HEK293 (cell line): ENCODE measurements around the gene ZNF865.

ENCODE experiments used
- CTCF ChIA-PET: fragments of 350-600 bp; formaldehyde crosslinking; extraction: SDS; loops from one replicate; lab custom pipeline; 2021; ENCODE audit warnings: antibody characterized with exemption; lab: Yijun Ruan, JAX
- POLR2A ChIA-PET: fragments of 300-600 bp; formaldehyde crosslinking; extraction: SDS; loops from one replicate; lab custom pipeline; 2020; ENCODE audit warnings: antibody characterized with exemption, inconsistent platforms; lab: Yijun Ruan, JAX
- H3K27ac ChIP-seq: fragments of 200-500 bp; sonication (Bioruptor generic); 2 replicates; pipeline ENCODE4 v1.5.1; 2014; ENCODE audit warnings: low read depth, low read length, control low read depth, inconsistent platforms; ENCODE audit errors: extremely low read depth
- H3K36me3 ChIP-seq, 2 experiments: fragments of 200-500 bp in 1 of 2; sonication (Bioruptor generic) in 1 of 2; 1 replicate in 1 of 2; 2 replicates in 1 of 2; pipeline ENCODE4 v1.5.1; 2014 to 2017; ENCODE audit warnings: inconsistent platforms in 2 of 2, low read length in 2 of 2; ENCODE audit not compliant: control insufficient read depth in 2 of 2, insufficient read depth in 1 of 2
- H3K4me1 ChIP-seq: fragments of 200-500 bp; sonication (Bioruptor generic); 2 replicates; pipeline ENCODE4 v1.5.1; 2014; ENCODE audit warnings: mild to moderate bottlenecking, low read length, inconsistent platforms; ENCODE audit not compliant: control insufficient read depth, insufficient read depth
- H3K4me3 ChIP-seq: 2 replicates; pipeline ENCODE4 v1.5.1; 2011; ENCODE audit warnings: low read depth, mild to moderate bottlenecking, control low read depth, low read length, moderate library complexity
- H3K9me3 ChIP-seq: fragments of 200-500 bp; sonication (Bioruptor generic); 2 replicates; pipeline ENCODE4 v1.5.1; 2014; ENCODE audit warnings: low read depth, low read length, inconsistent platforms; ENCODE audit not compliant: control insufficient read depth, insufficient read depth
- GLIS1 ChIP-seq: fragments of 450-650 bp; formaldehyde crosslinking; IDR thresholded peaks from 2 replicates; pipeline ENCODE4 v1.5.1; 2016; ENCODE audit warnings: missing biosample characterization, missing genetic modification characterization
- MZF1 ChIP-seq: fragments of 450-650 bp; formaldehyde crosslinking; IDR thresholded peaks from 2 replicates; pipeline ENCODE4 v1.5.1; 2017; ENCODE audit warnings: missing biosample characterization, missing genetic modification characterization, borderline replicate concordance
- OVOL3 ChIP-seq: fragments of 450-650 bp; formaldehyde crosslinking; IDR thresholded peaks from 2 replicates; pipeline ENCODE4 v1.5.1; 2016; ENCODE audit warnings: missing biosample characterization, missing genetic modification characterization
- SP3 ChIP-seq: fragments of 450-650 bp; formaldehyde crosslinking; IDR thresholded peaks from 2 replicates; pipeline ENCODE4 v1.5.1; 2016; ENCODE audit warnings: missing biosample characterization, missing genetic modification characterization
- YY1 ChIP-seq: fragments of 450-650 bp; formaldehyde crosslinking; IDR thresholded peaks from 2 replicates; pipeline ENCODE4 v1.5.1; 2018; ENCODE audit warnings: missing biosample characterization, missing genetic modification characterization
- ZBTB44 ChIP-seq: fragments of 450-650 bp; IDR thresholded peaks from 2 replicates; pipeline ENCODE4 v1.5.1; 2018; ENCODE audit warnings: missing biosample characterization, mild to moderate bottlenecking, missing genetic modification characterization
- ZBTB8A ChIP-seq: fragments of 450-650 bp; formaldehyde crosslinking; IDR thresholded peaks from 2 replicates; pipeline ENCODE4 v1.5.1; 2016; ENCODE audit warnings: missing biosample characterization, missing genetic modification characterization
- ZNF112 ChIP-seq: fragments of 450-650 bp; formaldehyde crosslinking; IDR thresholded peaks from 2 replicates; pipeline ENCODE4 v1.5.0; 2017; ENCODE audit warnings: missing biosample characterization, missing genetic modification characterization
- ZNF132 ChIP-seq: fragments of 450-650 bp; formaldehyde crosslinking; IDR thresholded peaks from 2 replicates; pipeline ENCODE4 v1.5.1; 2017; ENCODE audit warnings: missing biosample characterization, missing genetic modification characterization, borderline replicate concordance
- ZNF350 ChIP-seq: fragments of 450-650 bp; formaldehyde crosslinking; IDR thresholded peaks from 2 replicates; pipeline ENCODE4 v1.5.0; 2017; ENCODE audit warnings: missing biosample characterization, mild to moderate bottlenecking, missing genetic modification characterization
- ZNF404 ChIP-seq: fragments of 450-650 bp; formaldehyde crosslinking; IDR thresholded peaks from 2 replicates; pipeline ENCODE4 v1.5.1; 2017; ENCODE audit warnings: missing biosample characterization, missing genetic modification characterization
- ZNF423 ChIP-seq: fragments of 450-650 bp; formaldehyde crosslinking; IDR thresholded peaks from 2 replicates; pipeline ENCODE4 v1.5.1; 2016; ENCODE audit warnings: missing biosample characterization, missing genetic modification characterization
- ZNF488 ChIP-seq: fragments of 450-650 bp; formaldehyde crosslinking; IDR thresholded peaks from 2 replicates; pipeline ENCODE4 v1.5.1; 2016; ENCODE audit warnings: missing biosample characterization, missing genetic modification characterization
- ZNF544 ChIP-seq: fragments of 450-650 bp; formaldehyde crosslinking; IDR thresholded peaks from 2 replicates; pipeline ENCODE4 v1.5.0; 2017; ENCODE audit warnings: missing biosample characterization, missing genetic modification characterization
- ZNF585B ChIP-seq: fragments of 450-650 bp; formaldehyde crosslinking; IDR thresholded peaks from 2 replicates; pipeline ENCODE4 v1.5.1; 2016; ENCODE audit warnings: missing biosample characterization, missing genetic modification characterization
- ZNF664 ChIP-seq: fragments of 450-650 bp; formaldehyde crosslinking; IDR thresholded peaks from 2 replicates; pipeline ENCODE4 v1.5.1; 2016; ENCODE audit warnings: missing biosample characterization, missing genetic modification characterization
- ZNF776 ChIP-seq: fragments of 450-650 bp; formaldehyde crosslinking; IDR thresholded peaks from 2 replicates; pipeline ENCODE4 v1.5.0; 2017; ENCODE audit warnings: missing biosample characterization, missing genetic modification characterization, borderline replicate concordance
- TF ChIP-seq, protein P1 (sequence below): fragments of 450-650 bp; formaldehyde crosslinking; IDR thresholded peaks from 2 replicates; pipeline ENCODE4 v1.5.1; 2016; ENCODE audit warnings: missing biosample characterization, missing genetic modification characterization, borderline replicate concordance
- TF ChIP-seq, protein P2 (sequence below): IDR thresholded peaks from 2 replicates; pipeline ENCODE4 v1.6.1; 2011; ENCODE audit warnings: mild to moderate bottlenecking, low read depth, low read length, borderline replicate concordance
- TF ChIP-seq, protein P3 (sequence below): fragments of 450-650 bp; IDR thresholded peaks from 2 replicates; pipeline ENCODE4 v1.5.1; 2018; ENCODE audit warnings: missing biosample characterization, missing genetic modification characterization
- TF ChIP-seq, protein P4 (sequence below): fragments of 450-650 bp; formaldehyde crosslinking; IDR thresholded peaks from 2 replicates; pipeline ENCODE4 v1.5.1; 2016; ENCODE audit warnings: missing biosample characterization, missing genetic modification characterization, borderline replicate concordance

The ZNF865 gene

DNA sequence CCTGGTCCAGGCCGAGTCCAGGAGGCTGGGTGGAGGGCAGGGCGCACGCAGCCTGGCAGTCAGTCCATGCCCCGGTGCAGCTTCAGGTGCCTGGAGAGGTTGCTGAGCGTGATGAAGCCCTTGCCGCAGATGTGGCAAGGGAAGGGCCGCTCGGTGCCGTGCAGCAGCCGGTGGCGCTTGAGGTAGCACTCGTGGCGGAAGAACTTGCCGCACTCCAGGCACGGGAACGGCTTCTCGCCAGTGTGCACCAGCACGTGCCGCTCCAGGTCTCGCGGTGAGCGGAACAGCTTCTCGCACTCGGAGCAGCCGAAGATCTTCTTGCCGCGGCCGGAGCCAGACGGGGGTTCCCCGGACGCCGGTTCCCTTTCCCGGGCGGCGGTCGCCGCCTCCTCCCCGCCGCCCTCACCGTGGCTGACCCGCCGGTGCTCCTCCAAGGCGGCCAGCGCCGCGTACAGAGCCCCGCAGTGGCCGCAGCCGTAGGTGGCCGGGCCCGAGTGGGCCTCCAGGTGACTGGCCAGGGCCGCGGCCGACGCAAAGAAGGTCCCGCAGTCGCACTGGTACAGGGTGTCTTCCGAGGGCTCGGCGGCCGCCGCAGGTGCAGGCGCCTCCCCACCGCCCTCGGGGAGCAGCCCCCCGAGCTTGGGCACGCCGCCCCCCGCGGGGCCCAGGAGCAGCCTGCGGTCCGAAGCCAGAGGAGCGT lies 12.9 kb upstream of the ZNF865 start:
- ChIA-PET CTCF (no interaction called here), POLR2A (interaction anchor here (0.6 kb wide), 1 partner anchor 116 kb away, joined by 4 read pairs; no protein-coding TSS in a partner anchor)
- Histone ChIP-seq H3K4me1 (no peaks in the 10 kb centered on the region; the same call in 1 of the 2 replicates), H3K4me3 (no peak overlapping the region), H3K27ac (no peak overlapping the region), H3K9me3 (no peaks in the 10 kb centered on the region), H3K36me3 (peaks cover 14 to 36% of the 10 kb centered on the region in 2 experiments)
- TF ChIP-seq ZNF488 (tag by site-specific recombination) (no peak), ZNF544 (tag by site-specific recombination) (no peak), OVOL3 (tag by site-specific recombination) (no peak), ZNF585B (tag by site-specific recombination) (no peak), ZNF112 (tag by site-specific recombination) (no peak), ZNF404 (tag by site-specific recombination) (no peak), ZNF350 (tag by site-specific recombination) (no peak), ZBTB44 (tag by site-specific recombination) (no peak), YY1 (tag by site-specific recombination) (no peak)
- TF ChIP-seq, protein P1, sequence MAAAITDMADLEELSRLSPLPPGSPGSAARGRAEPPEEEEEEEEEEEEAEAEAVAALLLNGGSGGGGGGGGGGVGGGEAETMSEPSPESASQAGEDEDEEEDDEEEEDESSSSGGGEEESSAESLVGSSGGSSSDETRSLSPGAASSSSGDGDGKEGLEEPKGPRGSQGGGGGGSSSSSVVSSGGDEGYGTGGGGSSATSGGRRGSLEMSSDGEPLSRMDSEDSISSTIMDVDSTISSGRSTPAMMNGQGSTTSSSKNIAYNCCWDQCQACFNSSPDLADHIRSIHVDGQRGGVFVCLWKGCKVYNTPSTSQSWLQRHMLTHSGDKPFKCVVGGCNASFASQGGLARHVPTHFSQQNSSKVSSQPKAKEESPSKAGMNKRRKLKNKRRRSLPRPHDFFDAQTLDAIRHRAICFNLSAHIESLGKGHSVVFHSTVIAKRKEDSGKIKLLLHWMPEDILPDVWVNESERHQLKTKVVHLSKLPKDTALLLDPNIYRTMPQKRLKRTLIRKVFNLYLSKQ (tag by site-specific recombination): no peak
- TF ChIP-seq, protein P2, sequence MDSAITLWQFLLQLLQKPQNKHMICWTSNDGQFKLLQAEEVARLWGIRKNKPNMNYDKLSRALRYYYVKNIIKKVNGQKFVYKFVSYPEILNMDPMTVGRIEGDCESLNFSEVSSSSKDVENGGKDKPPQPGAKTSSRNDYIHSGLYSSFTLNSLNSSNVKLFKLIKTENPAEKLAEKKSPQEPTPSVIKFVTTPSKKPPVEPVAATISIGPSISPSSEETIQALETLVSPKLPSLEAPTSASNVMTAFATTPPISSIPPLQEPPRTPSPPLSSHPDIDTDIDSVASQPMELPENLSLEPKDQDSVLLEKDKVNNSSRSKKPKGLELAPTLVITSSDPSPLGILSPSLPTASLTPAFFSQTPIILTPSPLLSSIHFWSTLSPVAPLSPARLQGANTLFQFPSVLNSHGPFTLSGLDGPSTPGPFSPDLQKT: no peak
- TF ChIP-seq, protein P3, sequence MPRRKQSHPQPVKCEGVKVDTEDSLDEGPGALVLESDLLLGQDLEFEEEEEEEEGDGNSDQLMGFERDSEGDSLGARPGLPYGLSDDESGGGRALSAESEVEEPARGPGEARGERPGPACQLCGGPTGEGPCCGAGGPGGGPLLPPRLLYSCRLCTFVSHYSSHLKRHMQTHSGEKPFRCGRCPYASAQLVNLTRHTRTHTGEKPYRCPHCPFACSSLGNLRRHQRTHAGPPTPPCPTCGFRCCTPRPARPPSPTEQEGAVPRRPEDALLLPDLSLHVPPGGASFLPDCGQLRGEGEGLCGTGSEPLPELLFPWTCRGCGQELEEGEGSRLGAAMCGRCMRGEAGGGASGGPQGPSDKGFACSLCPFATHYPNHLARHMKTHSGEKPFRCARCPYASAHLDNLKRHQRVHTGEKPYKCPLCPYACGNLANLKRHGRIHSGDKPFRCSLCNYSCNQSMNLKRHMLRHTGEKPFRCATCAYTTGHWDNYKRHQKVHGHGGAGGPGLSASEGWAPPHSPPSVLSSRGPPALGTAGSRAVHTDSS (tag by site-specific recombination): no peak

DNA sequence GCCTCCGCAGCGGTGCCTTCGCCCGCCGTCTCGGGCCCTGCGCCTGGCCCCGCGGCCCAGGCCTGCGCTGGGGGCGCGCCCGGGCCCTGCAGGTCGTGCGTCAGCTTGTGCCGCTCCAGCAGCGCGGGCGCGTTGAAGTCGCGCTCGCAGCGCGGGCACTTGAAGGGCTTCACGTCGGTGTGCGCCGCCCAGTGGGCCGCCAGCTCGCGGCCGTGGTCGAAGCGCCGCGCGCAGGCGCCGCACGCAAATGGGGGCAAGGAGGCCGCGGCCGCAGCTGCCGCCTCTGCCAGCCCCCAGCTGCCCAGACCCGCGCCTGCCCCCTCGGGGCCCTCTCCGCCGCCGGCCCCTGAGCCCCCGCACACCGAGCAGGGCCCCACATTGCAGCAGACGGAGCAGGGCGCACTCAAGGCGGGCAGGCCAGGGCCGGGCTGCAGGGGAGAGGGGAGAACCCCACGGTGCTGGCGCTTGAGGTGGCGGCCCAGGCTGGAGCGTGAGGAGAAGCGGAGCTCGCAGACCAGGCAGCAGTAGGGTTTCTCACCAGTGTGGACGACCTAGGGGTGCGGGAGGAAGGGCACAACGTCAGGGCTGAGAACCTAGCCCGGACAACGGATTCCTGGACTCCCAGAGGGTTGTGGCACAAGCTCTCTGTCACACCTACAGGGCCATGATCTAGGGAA lies 12.2 kb upstream of the ZNF865 start:
- Histone ChIP-seq H3K9me3 (no peaks in the 10 kb centered on the region), H3K27ac (no peak overlapping the region), H3K4me3 (no peak overlapping the region), H3K4me1 (no peaks in the 10 kb centered on the region; the same call in 1 of the 2 replicates), H3K36me3 (peaks cover 14 to 36% of the 10 kb centered on the region in 2 experiments)
- POLR2A ChIA-PET: no interaction called here
- TF ChIP-seq ZNF664: no peak
- no peak for TF ChIP-seq ZNF776 (tag by site-specific recombination)
- no peak for TF ChIP-seq ZNF132 (tag by site-specific recombination)
- TF ChIP-seq MZF1 (tag by site-specific recombination): no peak
- no peak for TF ChIP-seq ZBTB8A (tag by site-specific recombination)
- TF ChIP-seq, protein P4, sequence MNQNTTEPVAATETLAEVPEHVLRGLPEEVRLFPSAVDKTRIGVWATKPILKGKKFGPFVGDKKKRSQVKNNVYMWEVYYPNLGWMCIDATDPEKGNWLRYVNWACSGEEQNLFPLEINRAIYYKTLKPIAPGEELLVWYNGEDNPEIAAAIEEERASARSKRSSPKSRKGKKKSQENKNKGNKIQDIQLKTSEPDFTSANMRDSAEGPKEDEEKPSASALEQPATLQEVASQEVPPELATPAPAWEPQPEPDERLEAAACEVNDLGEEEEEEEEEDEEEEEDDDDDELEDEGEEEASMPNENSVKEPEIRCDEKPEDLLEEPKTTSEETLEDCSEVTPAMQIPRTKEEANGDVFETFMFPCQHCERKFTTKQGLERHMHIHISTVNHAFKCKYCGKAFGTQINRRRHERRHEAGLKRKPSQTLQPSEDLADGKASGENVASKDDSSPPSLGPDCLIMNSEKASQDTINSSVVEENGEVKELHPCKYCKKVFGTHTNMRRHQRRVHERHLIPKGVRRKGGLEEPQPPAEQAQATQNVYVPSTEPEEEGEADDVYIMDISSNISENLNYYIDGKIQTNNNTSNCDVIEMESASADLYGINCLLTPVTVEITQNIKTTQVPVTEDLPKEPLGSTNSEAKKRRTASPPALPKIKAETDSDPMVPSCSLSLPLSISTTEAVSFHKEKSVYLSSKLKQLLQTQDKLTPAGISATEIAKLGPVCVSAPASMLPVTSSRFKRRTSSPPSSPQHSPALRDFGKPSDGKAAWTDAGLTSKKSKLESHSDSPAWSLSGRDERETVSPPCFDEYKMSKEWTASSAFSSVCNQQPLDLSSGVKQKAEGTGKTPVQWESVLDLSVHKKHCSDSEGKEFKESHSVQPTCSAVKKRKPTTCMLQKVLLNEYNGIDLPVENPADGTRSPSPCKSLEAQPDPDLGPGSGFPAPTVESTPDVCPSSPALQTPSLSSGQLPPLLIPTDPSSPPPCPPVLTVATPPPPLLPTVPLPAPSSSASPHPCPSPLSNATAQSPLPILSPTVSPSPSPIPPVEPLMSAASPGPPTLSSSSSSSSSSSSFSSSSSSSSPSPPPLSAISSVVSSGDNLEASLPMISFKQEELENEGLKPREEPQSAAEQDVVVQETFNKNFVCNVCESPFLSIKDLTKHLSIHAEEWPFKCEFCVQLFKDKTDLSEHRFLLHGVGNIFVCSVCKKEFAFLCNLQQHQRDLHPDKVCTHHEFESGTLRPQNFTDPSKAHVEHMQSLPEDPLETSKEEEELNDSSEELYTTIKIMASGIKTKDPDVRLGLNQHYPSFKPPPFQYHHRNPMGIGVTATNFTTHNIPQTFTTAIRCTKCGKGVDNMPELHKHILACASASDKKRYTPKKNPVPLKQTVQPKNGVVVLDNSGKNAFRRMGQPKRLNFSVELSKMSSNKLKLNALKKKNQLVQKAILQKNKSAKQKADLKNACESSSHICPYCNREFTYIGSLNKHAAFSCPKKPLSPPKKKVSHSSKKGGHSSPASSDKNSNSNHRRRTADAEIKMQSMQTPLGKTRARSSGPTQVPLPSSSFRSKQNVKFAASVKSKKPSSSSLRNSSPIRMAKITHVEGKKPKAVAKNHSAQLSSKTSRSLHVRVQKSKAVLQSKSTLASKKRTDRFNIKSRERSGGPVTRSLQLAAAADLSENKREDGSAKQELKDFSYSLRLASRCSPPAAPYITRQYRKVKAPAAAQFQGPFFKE (tag by site-specific recombination): no peak
- no peak for TF ChIP-seq ZNF423 (tag by site-specific recombination)
- no peak for TF ChIP-seq GLIS1 (tag by site-specific recombination)
- no peak for TF ChIP-seq SP3
- CTCF ChIA-PET: interaction anchor here (0.5 to 0.7 kb wide), 2 partner anchors 13 to 80 kb away, joined by 3 read pairs; partner anchors contain the start of gene ZNF579
